ENCODE data around the gene HERPUD2. TPM values are rescaled to one million over a fixed set of nuclear protein-coding genes. Genes with fewer than 3 reads are reported as not detected.

The HERPUD2 gene
- total RNA-seq, 1 donor from 2014 or later: 31.8 TPM

DNA sequence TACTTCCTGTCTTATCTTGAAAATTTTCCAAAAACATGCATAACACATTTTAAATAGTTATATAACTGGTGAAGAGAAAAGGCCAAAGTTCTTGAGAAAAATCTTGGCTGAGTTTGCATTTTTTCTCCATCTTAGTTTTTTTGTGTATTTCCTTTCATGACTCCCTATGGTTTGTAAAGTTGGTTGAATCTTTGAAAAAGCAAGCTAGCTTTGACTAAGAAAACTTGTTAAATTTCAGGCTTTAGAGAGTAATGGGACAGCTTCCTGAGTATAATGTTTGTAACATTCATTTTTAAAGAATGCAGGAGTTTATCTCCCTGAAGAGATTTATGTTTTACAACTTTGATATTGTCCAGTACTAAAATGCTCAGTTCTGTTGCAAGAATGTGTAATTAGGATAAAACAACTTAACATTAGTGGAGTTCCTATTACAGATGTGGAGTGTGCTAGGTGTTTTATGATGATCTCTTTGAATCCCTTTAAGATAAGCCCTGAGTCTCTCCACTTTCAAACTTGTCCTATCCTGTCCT lies 11.1 kb upstream of the HERPUD2 start:
- no peaks in the 10 kb centered on the region for H3K36me3 Mint-ChIP-seq (ENCODE audit: unreplicated experiment)
- peaks cover 22% of the 10 kb centered on the region for H3K4me1 Mint-ChIP-seq (ENCODE audit: unreplicated experiment)
- DNase-seq (ENCODE audit: extremely low spot score, unreplicated experiment): no peak
- peak overlapping the region; percentile 36 for H3K27ac Mint-ChIP-seq (ENCODE audit: unreplicated experiment)
- H3K27me3 Mint-ChIP-seq (ENCODE audit: unreplicated experiment): no peaks in the 10 kb centered on the region
- TF ChIP-seq, protein P1, sequence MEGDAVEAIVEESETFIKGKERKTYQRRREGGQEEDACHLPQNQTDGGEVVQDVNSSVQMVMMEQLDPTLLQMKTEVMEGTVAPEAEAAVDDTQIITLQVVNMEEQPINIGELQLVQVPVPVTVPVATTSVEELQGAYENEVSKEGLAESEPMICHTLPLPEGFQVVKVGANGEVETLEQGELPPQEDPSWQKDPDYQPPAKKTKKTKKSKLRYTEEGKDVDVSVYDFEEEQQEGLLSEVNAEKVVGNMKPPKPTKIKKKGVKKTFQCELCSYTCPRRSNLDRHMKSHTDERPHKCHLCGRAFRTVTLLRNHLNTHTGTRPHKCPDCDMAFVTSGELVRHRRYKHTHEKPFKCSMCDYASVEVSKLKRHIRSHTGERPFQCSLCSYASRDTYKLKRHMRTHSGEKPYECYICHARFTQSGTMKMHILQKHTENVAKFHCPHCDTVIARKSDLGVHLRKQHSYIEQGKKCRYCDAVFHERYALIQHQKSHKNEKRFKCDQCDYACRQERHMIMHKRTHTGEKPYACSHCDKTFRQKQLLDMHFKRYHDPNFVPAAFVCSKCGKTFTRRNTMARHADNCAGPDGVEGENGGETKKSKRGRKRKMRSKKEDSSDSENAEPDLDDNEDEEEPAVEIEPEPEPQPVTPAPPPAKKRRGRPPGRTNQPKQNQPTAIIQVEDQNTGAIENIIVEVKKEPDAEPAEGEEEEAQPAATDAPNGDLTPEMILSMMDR (IDR thresholded peaks at IDR 0.05): no peak
- no peak overlapping the region for H3K4me3 Mint-ChIP-seq (ENCODE audit: unreplicated experiment)
- no peaks in the 10 kb centered on the region for H3K9me3 Mint-ChIP-seq (ENCODE audit: unreplicated experiment)

GRCh38 chr7:35704261-35704660 lies 9.3 kb upstream of the HERPUD2 start:
- Mint-ChIP-seq H3K36me3 (ENCODE audit: unreplicated experiment) (no peaks in the 10 kb centered on the region), H3K27me3 (ENCODE audit: unreplicated experiment) (no peaks in the 10 kb centered on the region), H3K4me1 (ENCODE audit: unreplicated experiment) (peaks cover 12% of the 10 kb centered on the region), H3K27ac (ENCODE audit: unreplicated experiment) (no peak overlapping the region), H3K4me3 (ENCODE audit: unreplicated experiment) (no peak overlapping the region), H3K9me3 (ENCODE audit: unreplicated experiment) (no peaks in the 10 kb centered on the region)
- DNase-seq (ENCODE audit: extremely low spot score, unreplicated experiment): no peak
- TF ChIP-seq, protein P1 (IDR thresholded peaks at IDR 0.05): no peak

DNA sequence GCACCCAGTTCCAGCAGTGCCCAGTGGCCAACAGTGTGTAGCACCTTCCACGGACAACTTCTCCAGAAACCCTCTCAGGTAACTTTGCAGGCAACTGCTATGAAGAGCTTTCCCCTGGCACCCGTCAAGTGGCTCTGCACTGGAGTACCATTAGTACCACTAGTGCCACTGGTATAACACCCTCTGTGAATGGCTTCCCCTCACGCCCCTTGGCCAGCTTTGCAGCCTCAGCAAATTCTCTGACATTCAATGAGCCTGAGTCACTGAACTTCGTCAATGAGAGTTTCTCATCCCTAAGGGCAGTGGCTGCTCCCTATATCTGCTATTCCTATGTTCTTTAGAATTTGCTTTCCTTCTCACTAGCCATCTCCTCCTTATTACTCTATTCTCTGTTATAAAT lies 7.6 kb upstream of the HERPUD2 start:
- DNase-seq (ENCODE audit: extremely low spot score, unreplicated experiment): no peak
- TF ChIP-seq, protein P1 (IDR thresholded peaks at IDR 0.05): no peak
- H3K27ac Mint-ChIP-seq (ENCODE audit: unreplicated experiment): no peak overlapping the region

GRCh38 chr7:35701287-35701900 lies 6.5 kb upstream of the HERPUD2 start:
- DNase-seq (ENCODE audit: extremely low spot score, unreplicated experiment): no peak
- Mint-ChIP-seq H3K36me3 (ENCODE audit: unreplicated experiment) (no peaks in the 10 kb centered on the region), H3K9me3 (ENCODE audit: unreplicated experiment) (no peaks in the 10 kb centered on the region), H3K27ac (ENCODE audit: unreplicated experiment) (no peak overlapping the region), H3K4me3 (ENCODE audit: unreplicated experiment) (no peak overlapping the region), H3K27me3 (ENCODE audit: unreplicated experiment) (no peaks in the 10 kb centered on the region), H3K4me1 (ENCODE audit: unreplicated experiment) (peaks cover 23% of the 10 kb centered on the region)
- TF ChIP-seq, protein P1 (IDR thresholded peaks at IDR 0.05): no peak

More for the DNA sequence above, 7.6 kb upstream of the HERPUD2 start:
- Mint-ChIP-seq H3K9me3 (ENCODE audit: unreplicated experiment) (no peaks in the 10 kb centered on the region), H3K36me3 (ENCODE audit: unreplicated experiment) (no peaks in the 10 kb centered on the region), H3K27me3 (ENCODE audit: unreplicated experiment) (no peaks in the 10 kb centered on the region), H3K4me3 (ENCODE audit: unreplicated experiment) (no peak overlapping the region), H3K4me1 (ENCODE audit: unreplicated experiment) (peaks cover 12% of the 10 kb centered on the region)

- H3K27ac Mint-ChIP-seq (ENCODE audit: unreplicated experiment): no peak overlapping the region
- DNase-seq (ENCODE audit: extremely low spot score, unreplicated experiment): no peak
- TF ChIP-seq, protein P1 (IDR thresholded peaks at IDR 0.05): no peak
Measured at GRCh38 chr7:35700865-35701264, 5.9 kb upstream of the HERPUD2 start.

More at GRCh38 chr7:35700865-35701264, 5.9 kb upstream of the HERPUD2 start:
- Mint-ChIP-seq H3K4me3 (ENCODE audit: unreplicated experiment) (no peak overlapping the region), H3K27me3 (ENCODE audit: unreplicated experiment) (no peaks in the 10 kb centered on the region), H3K36me3 (ENCODE audit: unreplicated experiment) (no peaks in the 10 kb centered on the region), H3K4me1 (ENCODE audit: unreplicated experiment) (peaks cover 23% of the 10 kb centered on the region), H3K9me3 (ENCODE audit: unreplicated experiment) (no peaks in the 10 kb centered on the region)
